ENCODE measurements around the gene STRADA.

The STRADA gene

GRCh38 chr17:63741408-63742173 is at the start of gene STRADA:
TSS of gene STRADA (minus strand) at chr17:63741799. CDS start at chr17:63728369, 13,430 bp downstream.
- Histone ChIP-seq H3K4me1 (ENCODE audit: control insufficient read depth, insufficient read depth, low read length) (peaks cover 6% of the 10 kb centered on the region), H3K36me3 (ENCODE audit: control insufficient read depth, insufficient read depth, low read length) (no peaks in the 10 kb centered on the region), H3K9ac (ENCODE audit: low read length) (peak within 1 kb of the TSS; percentile 88), H3K27me3 (ENCODE audit: control insufficient read depth, insufficient read depth, low read length) (no peaks in the 10 kb centered on the region), H3K9me3 (ENCODE audit: control insufficient read depth, low read length) (no peaks in the 10 kb centered on the region), H3K4me3 (ENCODE audit: low read length) (peak within 1 kb of the TSS; percentile 70)

- Histone ChIP-seq H3K36me3 (ENCODE audit: control insufficient read depth, insufficient read depth, low read length) (no peaks in the 10 kb centered on the region), H3K4me1 (ENCODE audit: control insufficient read depth, insufficient read depth, low read length) (no peaks in the 10 kb centered on the region), H3K9ac (ENCODE audit: low read length) (no peak overlapping the region), H3K9me3 (ENCODE audit: control insufficient read depth, low read length) (no peaks in the 10 kb centered on the region), H3K27me3 (ENCODE audit: control insufficient read depth, insufficient read depth, low read length) (no peaks in the 10 kb centered on the region), H3K4me3 (ENCODE audit: low read length) (no peak overlapping the region)
Observed at GRCh38 chr17:63790057-63790456, 48.5 kb upstream of the STRADA start.

GRCh38 chr17:63786971-63787711 is 45.5 kb upstream of the STRADA start:
- no peaks in the 10 kb centered on the region for H3K4me1 ChIP-seq (ENCODE audit: control insufficient read depth, insufficient read depth, low read length)
- no peaks in the 10 kb centered on the region for H3K36me3 ChIP-seq (ENCODE audit: control insufficient read depth, insufficient read depth, low read length)
- H3K27me3 ChIP-seq (ENCODE audit: control insufficient read depth, insufficient read depth, low read length): no peaks in the 10 kb centered on the region
- no peaks in the 10 kb centered on the region for H3K9me3 ChIP-seq (ENCODE audit: control insufficient read depth, low read length)
- no peak overlapping the region for H3K9ac ChIP-seq (ENCODE audit: low read length)
- no peak overlapping the region for H3K4me3 ChIP-seq (ENCODE audit: low read length)

- H3K9ac ChIP-seq (ENCODE audit: low read length): no peak overlapping the region
- no peaks in the 10 kb centered on the region for H3K27me3 ChIP-seq (ENCODE audit: control insufficient read depth, insufficient read depth, low read length)
- no peaks in the 10 kb centered on the region for H3K4me1 ChIP-seq (ENCODE audit: control insufficient read depth, insufficient read depth, low read length)
- no peaks in the 10 kb centered on the region for H3K36me3 ChIP-seq (ENCODE audit: control insufficient read depth, insufficient read depth, low read length)
- H3K9me3 ChIP-seq (ENCODE audit: control insufficient read depth, low read length): no peaks in the 10 kb centered on the region
- no peak overlapping the region for H3K4me3 ChIP-seq (ENCODE audit: low read length)
Observed at GRCh38 chr17:63786117-63786516, 44.5 kb upstream of the STRADA start.

- no peak overlapping the region for H3K4me3 ChIP-seq (ENCODE audit: low read length)
- no peak overlapping the region for H3K9ac ChIP-seq (ENCODE audit: low read length)
- no peaks in the 10 kb centered on the region for H3K36me3 ChIP-seq (ENCODE audit: control insufficient read depth, insufficient read depth, low read length)
- H3K27me3 ChIP-seq (ENCODE audit: control insufficient read depth, insufficient read depth, low read length): no peaks in the 10 kb centered on the region
- H3K9me3 ChIP-seq (ENCODE audit: control insufficient read depth, low read length): no peaks in the 10 kb centered on the region
- peaks cover 4% of the 10 kb centered on the region for H3K4me1 ChIP-seq (ENCODE audit: control insufficient read depth, insufficient read depth, low read length)
Observed at GRCh38 chr17:63785556-63785955, 44.0 kb upstream of the STRADA start.

GRCh38 chr17:63783522-63783921 is 41.9 kb upstream of the STRADA start:
- no peaks in the 10 kb centered on the region for H3K27me3 ChIP-seq (ENCODE audit: control insufficient read depth, insufficient read depth, low read length)
- no peak overlapping the region for H3K9ac ChIP-seq (ENCODE audit: low read length)
- no peaks in the 10 kb centered on the region for H3K36me3 ChIP-seq (ENCODE audit: control insufficient read depth, insufficient read depth, low read length)
- H3K4me3 ChIP-seq (ENCODE audit: low read length): no peak overlapping the region
- H3K4me1 ChIP-seq (ENCODE audit: control insufficient read depth, insufficient read depth, low read length): peaks cover 11% of the 10 kb centered on the region
- H3K9me3 ChIP-seq (ENCODE audit: control insufficient read depth, low read length): no peaks in the 10 kb centered on the region

GRCh38 chr17:63780928-63781327 is 39.3 kb upstream of the STRADA start:
- peaks cover 16% of the 10 kb centered on the region for H3K4me1 ChIP-seq (ENCODE audit: control insufficient read depth, insufficient read depth, low read length)
- H3K36me3 ChIP-seq (ENCODE audit: control insufficient read depth, insufficient read depth, low read length): no peaks in the 10 kb centered on the region
- H3K4me3 ChIP-seq (ENCODE audit: low read length): no peak overlapping the region
- H3K9me3 ChIP-seq (ENCODE audit: control insufficient read depth, low read length): no peaks in the 10 kb centered on the region
- no peaks in the 10 kb centered on the region for H3K27me3 ChIP-seq (ENCODE audit: control insufficient read depth, insufficient read depth, low read length)
- H3K9ac ChIP-seq (ENCODE audit: low read length): peak overlapping the region; percentile 14

- Histone ChIP-seq H3K4me3 (ENCODE audit: low read length) (no peak overlapping the region), H3K9ac (ENCODE audit: low read length) (peak overlapping the region; percentile 14), H3K36me3 (ENCODE audit: control insufficient read depth, insufficient read depth, low read length) (no peaks in the 10 kb centered on the region), H3K9me3 (ENCODE audit: control insufficient read depth, low read length) (no peaks in the 10 kb centered on the region), H3K4me1 (ENCODE audit: control insufficient read depth, insufficient read depth, low read length) (peaks cover 20% of the 10 kb centered on the region), H3K27me3 (ENCODE audit: control insufficient read depth, insufficient read depth, low read length) (no peaks in the 10 kb centered on the region)
Observed at GRCh38 chr17:63780507-63780906, 38.9 kb upstream of the STRADA start.

- H3K9ac ChIP-seq (ENCODE audit: low read length): peak overlapping the region; percentile 78
- no peaks in the 10 kb centered on the region for H3K9me3 ChIP-seq (ENCODE audit: control insufficient read depth, low read length)
- no peaks in the 10 kb centered on the region for H3K27me3 ChIP-seq (ENCODE audit: control insufficient read depth, insufficient read depth, low read length)
- H3K4me3 ChIP-seq (ENCODE audit: low read length): peak overlapping the region; percentile 23
- H3K36me3 ChIP-seq (ENCODE audit: control insufficient read depth, insufficient read depth, low read length): no peaks in the 10 kb centered on the region
- H3K4me1 ChIP-seq (ENCODE audit: control insufficient read depth, insufficient read depth, low read length): peaks cover 17% of the 10 kb centered on the region
Observed at GRCh38 chr17:63775420-63775819, 33.8 kb upstream of the STRADA start.

- peak overlapping the region; percentile 78 for H3K9ac ChIP-seq (ENCODE audit: low read length)
- peaks cover 12% of the 10 kb centered on the region for H3K4me1 ChIP-seq (ENCODE audit: control insufficient read depth, insufficient read depth, low read length)
- no peaks in the 10 kb centered on the region for H3K9me3 ChIP-seq (ENCODE audit: control insufficient read depth, low read length)
- H3K36me3 ChIP-seq (ENCODE audit: control insufficient read depth, insufficient read depth, low read length): no peaks in the 10 kb centered on the region
- H3K27me3 ChIP-seq (ENCODE audit: control insufficient read depth, insufficient read depth, low read length): no peaks in the 10 kb centered on the region
- H3K4me3 ChIP-seq (ENCODE audit: low read length): peak overlapping the region; percentile 23
Observed at GRCh38 chr17:63774969-63775265, 33.3 kb upstream of the STRADA start.

GRCh38 chr17:63774141-63774968 is 32.8 kb upstream of the STRADA start, which contains the start of gene DDX42:
TSS of gene DDX42 (plus strand) at chr17:63774170. CDS start at chr17:63787050, 12,880 bp downstream.
- H3K4me1 ChIP-seq (ENCODE audit: control insufficient read depth, insufficient read depth, low read length): peaks cover 12% of the 10 kb centered on the region
- H3K36me3 ChIP-seq (ENCODE audit: control insufficient read depth, insufficient read depth, low read length): no peaks in the 10 kb centered on the region
- H3K9ac ChIP-seq (ENCODE audit: low read length): peak within 1 kb of the TSS; percentile 89
- H3K27me3 ChIP-seq (ENCODE audit: control insufficient read depth, insufficient read depth, low read length): no peaks in the 10 kb centered on the region
- H3K4me3 ChIP-seq (ENCODE audit: low read length): peak within 1 kb of the TSS; percentile 43
- no peaks in the 10 kb centered on the region for H3K9me3 ChIP-seq (ENCODE audit: control insufficient read depth, low read length)

All from mucosa of stomach (tissue), 1 donor.